ENCODE results near the gene ESR2.
A peak's percentile ranks its signal among the peaks of the same experiment; 100 is the strongest.

The ESR2 gene

GRCh38 chr14:64209444-64210131 lies 84.6 kb downstream of the ESR2 start:
- no peak for TF ChIP-seq GATA1 (IDR thresholded peaks at IDR 0.05; ENCODE audit: low read depth, low read length)
- TF ChIP-seq POLR2A (IDR thresholded peaks at IDR 0.05; ENCODE audit: low read length), result no peak
- no peak for DNase-seq

DNA sequence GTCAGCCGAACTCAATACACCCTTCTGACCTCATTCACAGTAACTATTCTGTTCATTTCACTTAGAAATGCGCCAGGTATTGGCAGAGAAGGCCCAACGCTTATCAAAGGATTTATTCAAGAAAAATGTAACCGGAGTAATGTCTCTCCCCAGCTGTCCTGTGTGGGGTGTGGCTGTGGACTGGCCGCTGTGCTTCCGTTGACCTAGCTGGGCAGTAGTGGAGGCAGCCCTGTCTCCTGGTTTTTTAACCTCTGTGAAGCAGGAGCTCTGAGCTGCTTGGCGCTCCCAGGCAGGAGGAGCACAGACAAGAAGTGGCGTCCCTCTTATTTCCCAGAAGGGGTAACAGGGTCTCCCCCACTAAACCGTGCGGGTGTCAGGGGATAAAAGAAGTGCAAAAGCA lies 85.2 kb downstream of the ESR2 start:
- TF ChIP-seq GATA1 (IDR thresholded peaks at IDR 0.05; ENCODE audit: low read depth, low read length) (no peak), POLR2A (IDR thresholded peaks at IDR 0.05; ENCODE audit: low read length) (no peak)
- no peak for DNase-seq

DNA sequence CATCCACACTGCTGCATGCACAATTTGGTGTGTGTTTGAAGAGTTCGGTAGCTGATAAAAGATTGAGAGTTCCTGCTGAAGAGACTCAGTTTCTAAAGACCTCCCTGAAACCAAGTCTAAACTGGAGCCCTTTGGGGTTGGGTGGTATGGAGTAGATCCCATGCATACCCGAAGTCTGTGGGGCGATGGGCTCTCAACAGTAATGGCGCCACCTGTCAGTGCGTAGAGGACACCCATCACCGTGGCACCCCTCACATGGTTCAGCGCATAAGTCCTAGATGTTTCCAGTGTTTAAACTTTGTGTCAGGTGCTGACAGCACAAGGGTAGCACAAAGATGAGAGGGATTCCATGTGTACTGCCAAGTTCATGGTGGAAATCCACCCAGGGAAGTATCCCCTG lies 85.9 kb downstream of the ESR2 start:
- TF ChIP-seq POLR2A (IDR thresholded peaks at IDR 0.05; ENCODE audit: low read length) (no peak), GATA1 (IDR thresholded peaks at IDR 0.05; ENCODE audit: low read depth, low read length) (no peak)
- no peak for DNase-seq

DNA sequence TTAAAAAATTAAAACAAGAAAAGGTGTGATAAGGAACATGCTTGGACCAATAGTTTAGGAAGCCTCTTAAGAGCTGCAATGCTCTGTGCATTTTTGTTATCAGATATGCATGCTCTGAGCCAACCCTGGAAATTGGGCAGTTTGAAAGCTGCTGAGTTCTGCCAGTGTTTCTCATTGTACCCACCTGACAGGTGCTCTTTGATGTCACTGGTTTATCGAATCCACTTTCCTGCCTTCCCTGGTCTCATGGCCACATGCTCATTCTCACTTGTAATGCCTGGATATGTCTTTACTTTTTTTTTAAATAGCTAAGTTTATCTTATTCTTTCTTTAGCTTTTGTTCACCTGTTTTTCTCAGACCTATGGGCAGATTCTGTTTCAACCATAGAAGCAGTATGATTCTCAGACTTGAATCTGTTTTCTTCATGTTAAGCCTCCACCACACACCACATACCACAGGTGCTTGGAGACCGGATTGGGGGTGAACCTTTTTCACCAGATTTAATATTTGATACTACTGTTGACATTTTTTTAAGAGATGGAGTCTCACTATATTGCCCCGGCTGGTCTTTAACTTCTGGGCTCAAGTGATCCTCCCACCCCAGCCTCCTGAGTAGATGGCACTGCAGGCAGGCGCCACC lies 90.7 kb downstream of the ESR2 start:
- no peak for DNase-seq
- TF ChIP-seq POLR2A (IDR thresholded peaks at IDR 0.05; ENCODE audit: low read length) (no peak), GATA1 (IDR thresholded peaks at IDR 0.05; ENCODE audit: low read depth, low read length) (no peak)

DNA sequence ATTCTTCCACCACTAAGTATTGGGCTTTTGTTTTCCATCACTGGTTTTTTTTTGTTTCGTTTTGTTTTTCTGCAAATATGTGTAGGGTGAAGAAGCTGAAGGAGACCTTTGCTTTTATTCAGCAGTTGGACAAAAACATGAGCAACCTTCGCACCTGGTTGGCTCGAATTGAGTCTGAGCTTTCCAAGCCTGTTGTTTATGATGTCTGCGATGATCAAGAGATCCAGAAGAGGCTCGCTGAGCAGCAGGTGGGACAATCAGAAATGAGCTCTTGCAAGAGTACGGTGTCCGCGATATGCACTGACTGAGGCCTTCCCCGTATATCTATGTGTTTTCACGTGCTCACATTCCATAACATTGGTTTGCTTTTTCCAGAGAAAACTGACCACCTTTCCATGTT lies 91.5 kb downstream of the ESR2 start:
- TF ChIP-seq POLR2A (IDR thresholded peaks at IDR 0.05; ENCODE audit: low read length), result no peak
- no peak for TF ChIP-seq GATA1 (IDR thresholded peaks at IDR 0.05; ENCODE audit: low read depth, low read length)
- DNase-seq, result no peak

DNA sequence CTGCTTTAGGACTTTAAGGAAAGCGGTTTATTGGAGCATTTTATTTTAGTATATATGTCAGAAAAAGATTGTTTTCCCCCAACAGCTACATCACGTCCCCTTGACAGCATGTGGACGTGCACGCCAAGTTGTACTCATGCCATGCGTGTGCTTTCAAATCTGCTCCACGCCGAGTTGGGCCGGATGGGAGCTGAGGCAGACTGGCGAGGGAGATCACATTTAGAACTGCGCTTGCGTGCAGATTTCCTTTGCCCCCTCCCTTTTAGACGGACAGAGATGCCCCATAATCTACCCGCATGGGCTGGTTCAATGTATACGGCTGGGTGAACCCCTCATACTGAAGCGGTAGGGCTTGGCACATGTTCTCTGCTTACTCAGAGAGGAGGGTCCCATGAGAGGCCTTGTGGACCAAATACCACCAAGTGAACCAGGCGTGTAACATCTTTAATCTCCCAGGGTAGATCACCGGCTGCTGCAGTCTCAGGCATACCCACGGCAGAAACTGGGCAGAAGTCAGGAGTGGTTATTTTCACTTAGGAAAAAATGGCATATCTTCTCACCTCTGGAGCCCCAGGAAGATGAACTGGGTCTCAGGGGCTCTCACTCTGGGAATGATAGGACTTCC lies 92.1 kb downstream of the ESR2 start:
- DNase-seq, result no peak
- TF ChIP-seq POLR2A (IDR thresholded peaks at IDR 0.05; ENCODE audit: low read length), result no peak
- TF ChIP-seq GATA1 (IDR thresholded peaks at IDR 0.05; ENCODE audit: low read depth, low read length), result no peak

GRCh38 chr14:64201296-64201695 lies 92.9 kb downstream of the ESR2 start:
- no peak for TF ChIP-seq GATA1 (IDR thresholded peaks at IDR 0.05; ENCODE audit: low read depth, low read length)
- no peak for TF ChIP-seq POLR2A (IDR thresholded peaks at IDR 0.05; ENCODE audit: low read length)

GRCh38 chr14:64200170-64200569 lies 94.0 kb downstream of the ESR2 start:
- TF ChIP-seq GATA1 (IDR thresholded peaks at IDR 0.05; ENCODE audit: low read depth, low read length) (no peak), POLR2A (IDR thresholded peaks at IDR 0.05; ENCODE audit: low read length) (no peak)
- no peak for DNase-seq

More at GRCh38 chr14:64201296-64201695, 92.9 kb downstream of the ESR2 start:
- no peak for DNase-seq

GRCh38 chr14:64198486-64198885 lies 95.7 kb downstream of the ESR2 start:
- TF ChIP-seq POLR2A (IDR thresholded peaks at IDR 0.05; ENCODE audit: low read length) (no peak), GATA1 (IDR thresholded peaks at IDR 0.05; ENCODE audit: low read depth, low read length) (no peak)
- no peak for DNase-seq

DNA sequence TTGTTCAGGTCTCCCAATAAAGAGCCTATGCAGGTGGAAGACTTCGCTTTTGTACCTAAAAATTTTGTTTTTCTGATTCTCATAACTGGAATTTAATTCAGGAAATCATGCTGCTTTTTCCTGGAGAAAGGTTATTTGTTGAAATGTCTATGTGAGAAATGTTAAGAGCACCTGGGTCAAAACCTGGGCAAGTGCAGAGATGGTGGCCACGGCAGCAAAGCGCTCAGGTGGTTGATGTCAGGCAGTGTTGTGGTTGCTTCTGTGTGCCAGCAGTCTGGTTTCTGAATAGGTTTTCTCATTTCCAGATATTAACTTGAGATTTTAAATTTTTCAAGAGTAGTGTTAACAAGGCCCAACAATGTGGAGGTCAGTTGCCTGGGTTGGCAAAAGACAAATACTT lies 96.2 kb downstream of the ESR2 start:
- DNase-seq, result no peak
- TF ChIP-seq POLR2A (IDR thresholded peaks at IDR 0.05; ENCODE audit: low read length) (no peak), GATA1 (IDR thresholded peaks at IDR 0.05; ENCODE audit: low read depth, low read length) (no peak)

GRCh38 chr14:64196814-64197411 lies 97.3 kb downstream of the ESR2 start:
- TF ChIP-seq POLR2A (IDR thresholded peaks at IDR 0.05; ENCODE audit: low read length), result no peak
- TF ChIP-seq GATA1 (IDR thresholded peaks at IDR 0.05; ENCODE audit: low read depth, low read length), result no peak
- DNase-seq, result peak in 1 of 2 experiments; percentile 14

DNA sequence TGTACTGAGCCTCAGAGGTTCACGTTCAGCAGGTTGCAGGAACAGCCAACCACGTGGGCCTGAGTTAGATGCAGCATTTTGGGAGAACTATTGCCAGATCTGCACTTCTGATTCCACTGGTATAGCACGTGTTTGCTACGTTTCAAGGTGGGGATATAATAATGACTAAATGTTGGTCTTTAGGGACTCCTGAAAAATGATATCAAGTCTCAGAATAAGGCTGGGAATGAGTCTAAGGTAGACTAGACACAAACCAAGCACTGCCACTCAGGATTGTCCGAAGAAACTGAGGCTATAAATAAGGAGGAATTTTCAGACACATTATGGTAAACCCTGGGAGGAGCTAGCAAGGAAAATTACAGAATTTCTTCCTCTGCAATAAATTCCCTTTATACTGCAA lies 98.1 kb downstream of the ESR2 start:
- TF ChIP-seq GATA1 (IDR thresholded peaks at IDR 0.05; ENCODE audit: low read depth, low read length), result no peak
- no peak for TF ChIP-seq POLR2A (IDR thresholded peaks at IDR 0.05; ENCODE audit: low read length)
- DNase-seq, result no peak

DNA sequence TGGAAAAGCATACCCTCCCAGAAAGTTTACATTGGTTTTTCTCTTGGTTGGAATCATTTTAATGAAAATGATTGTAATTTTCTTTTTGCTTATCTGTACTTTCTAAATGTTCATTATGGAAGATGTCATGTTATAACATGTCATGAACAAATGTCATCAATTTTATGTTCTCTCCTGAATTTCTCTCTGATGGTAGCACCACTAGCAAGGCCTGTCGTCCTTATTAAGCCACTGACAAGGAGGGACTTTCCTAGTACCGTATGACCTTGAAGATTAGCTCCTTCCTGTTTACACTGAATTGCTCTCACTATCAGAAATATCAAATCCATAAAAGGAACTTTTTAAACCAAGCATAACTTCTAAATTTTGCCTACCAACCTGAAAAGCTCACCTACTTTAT lies 99.0 kb downstream of the ESR2 start:
- no peak for DNase-seq
- TF ChIP-seq GATA1 (IDR thresholded peaks at IDR 0.05; ENCODE audit: low read depth, low read length), result no peak
- no peak for TF ChIP-seq POLR2A (IDR thresholded peaks at IDR 0.05; ENCODE audit: low read length)

- no peak for TF ChIP-seq GATA1 (IDR thresholded peaks at IDR 0.05; ENCODE audit: low read depth, low read length)
- no peak for TF ChIP-seq POLR2A (IDR thresholded peaks at IDR 0.05; ENCODE audit: low read length)
- DNase-seq, result no peak
Measured at GRCh38 chr14:64194404-64194803, 99.8 kb downstream of the ESR2 start.

All from erythroblast (primary cell).